GM10847 (cell line): ENCODE results near the gene CASZ1.

Experiments
- POLR2A ChIP-seq: IDR thresholded peaks from 2 replicates; pipeline ENCODE4 v1.6.1; 2011; ENCODE audit not compliant: insufficient read length; ENCODE audit errors: extremely low read depth

Gene CASZ1

DNA sequence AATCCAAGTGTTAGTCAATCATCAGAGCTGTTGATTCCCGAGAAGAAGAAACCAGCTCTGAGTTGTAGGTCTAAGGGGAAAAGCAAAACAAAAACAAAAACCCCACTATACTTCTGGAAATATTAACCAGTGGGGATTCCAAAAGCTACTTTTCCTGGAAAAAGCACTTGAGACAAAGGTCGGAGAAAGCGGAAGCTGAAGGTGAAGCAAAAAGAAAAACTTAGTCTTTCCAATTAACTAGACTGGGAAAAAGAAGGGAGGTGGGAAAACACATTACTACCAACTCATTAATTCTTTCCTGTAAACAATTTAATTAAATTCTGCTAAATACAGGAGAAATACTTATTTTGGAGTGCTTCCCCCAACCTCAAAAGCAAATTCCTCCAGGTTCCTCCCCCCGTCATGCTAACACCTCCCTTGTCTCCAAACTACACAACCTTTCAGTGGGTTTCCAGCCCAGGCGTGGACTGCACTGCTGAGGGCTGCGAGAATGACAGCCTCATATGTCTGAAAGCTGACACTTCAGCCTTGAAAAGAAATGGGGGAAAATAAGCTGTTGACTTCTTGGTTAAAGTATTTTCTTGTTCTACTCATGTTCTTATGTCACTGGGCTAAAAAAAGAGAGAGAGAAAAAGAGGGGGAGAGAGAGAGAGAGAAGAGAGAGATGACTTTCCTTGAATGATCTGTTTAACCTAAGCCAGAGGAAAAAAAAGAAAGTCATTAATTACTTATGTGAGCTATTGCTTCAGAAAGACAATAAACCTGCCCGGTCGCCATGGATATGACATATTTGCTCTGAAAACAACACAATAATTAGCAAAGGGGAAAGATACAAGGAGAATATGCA is 5.1 kb downstream of the CASZ1 start:
- no peak for TF ChIP-seq POLR2A

GRCh38 chr1:10789803-10790702 is 6.4 kb downstream of the CASZ1 start:
- no peak for TF ChIP-seq POLR2A

DNA sequence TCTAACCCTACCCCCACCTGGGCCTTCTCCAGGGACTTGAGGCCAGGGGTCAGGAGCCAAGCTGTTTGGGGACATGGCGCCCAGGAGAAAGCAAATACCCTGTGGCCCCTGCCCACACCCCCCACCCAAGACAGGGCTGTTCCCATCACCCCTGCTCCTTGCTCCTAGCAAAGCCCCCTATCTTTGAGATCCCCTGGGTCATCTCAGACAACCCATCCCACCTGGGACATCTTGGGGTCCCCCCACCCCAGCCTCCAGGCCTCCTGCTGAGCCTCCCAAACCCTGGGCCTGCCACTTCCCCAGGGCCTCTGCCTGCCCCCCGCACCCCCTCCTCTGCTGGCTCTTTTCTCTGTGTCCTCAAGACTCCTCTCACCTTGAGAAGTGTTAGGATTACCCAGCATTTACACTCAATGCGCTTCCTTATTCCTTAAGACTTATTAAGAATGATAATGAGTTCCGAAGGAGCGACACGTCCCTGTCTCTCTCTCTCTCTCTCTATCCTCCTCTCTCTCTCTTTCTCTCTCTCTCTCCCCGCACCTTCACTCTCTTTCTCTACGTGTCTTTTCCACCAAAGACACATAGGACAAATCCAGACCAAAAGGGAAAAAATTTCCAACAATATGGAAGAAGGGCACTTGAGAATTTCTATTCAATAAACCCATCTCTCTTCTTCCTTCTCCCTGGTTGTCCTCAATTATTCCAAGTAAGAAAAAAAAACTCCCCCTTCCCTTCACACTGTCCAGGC is 7.2 kb downstream of the CASZ1 start:
- no peak for TF ChIP-seq POLR2A

- no peak for TF ChIP-seq POLR2A
These were observed 7.8 kb downstream of the CASZ1 start for GRCh38 chr1:10788592-10789006.

GRCh38 chr1:10787286-10787685 is 9.2 kb downstream of the CASZ1 start:
- TF ChIP-seq POLR2A = no peak

DNA sequence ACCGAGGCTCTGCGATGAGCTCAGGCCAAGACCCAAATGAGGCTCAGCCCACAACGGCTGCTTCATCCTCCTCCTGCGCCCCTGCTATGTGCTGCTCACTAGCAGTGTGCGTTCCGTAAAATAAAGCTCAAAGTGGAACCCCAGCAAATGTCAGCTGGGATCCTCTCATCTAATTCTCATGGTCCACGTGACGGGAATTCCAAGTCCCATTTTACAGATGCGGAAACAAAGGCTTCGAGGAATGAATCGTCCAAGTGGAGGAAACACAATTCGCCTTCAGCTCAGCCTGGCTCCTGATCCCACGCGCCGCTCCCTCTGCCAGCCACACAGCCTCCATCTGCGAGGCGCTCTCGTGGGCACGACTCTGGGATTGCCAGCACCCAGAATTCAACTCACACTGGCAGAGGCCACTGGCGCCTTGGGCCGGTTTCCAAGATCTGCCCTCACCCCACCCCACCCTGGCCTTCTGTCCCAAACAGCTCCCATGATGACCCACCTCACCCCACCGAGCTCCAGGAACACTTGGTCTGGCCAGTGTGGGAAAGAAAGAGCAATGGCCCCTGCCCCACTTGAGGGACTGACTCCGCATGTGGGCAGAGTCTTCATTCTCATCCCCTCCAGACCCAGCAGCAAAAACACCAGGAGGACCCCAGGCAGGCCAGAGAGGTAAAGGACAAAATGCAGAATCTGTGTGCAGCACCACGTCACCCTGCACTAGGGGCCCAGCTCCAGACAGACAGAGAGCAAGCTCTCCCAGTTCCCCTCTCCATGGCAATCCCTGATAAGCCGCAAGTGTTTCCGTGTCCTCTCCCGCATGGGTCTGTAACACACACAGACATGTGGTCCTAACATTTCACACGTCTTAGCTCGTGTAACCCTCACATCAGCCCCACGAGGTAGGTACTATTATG is 10.5 kb downstream of the CASZ1 start:
- TF ChIP-seq POLR2A = no peak

- no peak for TF ChIP-seq POLR2A
These were observed 11.3 kb downstream of the CASZ1 start for GRCh38 chr1:10784998-10785727.

DNA sequence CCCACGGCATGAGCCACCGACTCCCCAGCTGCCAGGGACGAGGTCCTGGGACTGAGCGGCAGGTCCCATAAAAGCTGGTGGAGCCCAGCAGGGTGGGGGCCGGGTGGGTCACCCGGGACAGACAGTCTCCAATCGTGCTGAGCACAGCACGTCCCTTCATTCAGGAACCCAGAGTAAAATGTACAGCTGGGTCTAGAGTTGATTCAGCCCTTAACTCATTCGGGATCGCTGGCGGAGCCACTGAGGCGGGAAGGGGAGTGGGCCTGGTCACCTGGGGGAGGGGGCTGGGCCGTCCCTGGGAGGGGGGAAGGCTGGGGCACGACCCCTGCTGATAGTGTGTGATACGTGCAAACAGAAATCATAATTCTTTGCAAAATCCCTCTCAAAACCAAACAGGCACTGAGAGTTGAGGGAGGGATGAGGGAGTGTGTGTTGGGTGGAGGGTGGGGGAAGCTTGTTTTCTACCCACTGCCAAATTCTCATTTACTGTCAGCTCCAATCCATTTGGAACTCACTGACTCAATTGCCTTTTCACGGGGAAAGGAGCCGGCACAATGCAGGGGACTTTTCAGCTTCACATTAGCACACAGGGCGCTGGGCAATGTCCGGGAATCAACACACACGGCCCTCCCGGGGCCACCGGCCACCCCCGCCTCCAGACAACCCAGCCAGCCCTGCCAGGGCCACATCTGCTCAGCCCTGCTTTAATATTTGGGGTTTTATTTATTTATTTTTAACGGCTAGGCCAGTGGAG is 13.8 kb downstream of the CASZ1 start:
- TF ChIP-seq POLR2A = no peak

DNA sequence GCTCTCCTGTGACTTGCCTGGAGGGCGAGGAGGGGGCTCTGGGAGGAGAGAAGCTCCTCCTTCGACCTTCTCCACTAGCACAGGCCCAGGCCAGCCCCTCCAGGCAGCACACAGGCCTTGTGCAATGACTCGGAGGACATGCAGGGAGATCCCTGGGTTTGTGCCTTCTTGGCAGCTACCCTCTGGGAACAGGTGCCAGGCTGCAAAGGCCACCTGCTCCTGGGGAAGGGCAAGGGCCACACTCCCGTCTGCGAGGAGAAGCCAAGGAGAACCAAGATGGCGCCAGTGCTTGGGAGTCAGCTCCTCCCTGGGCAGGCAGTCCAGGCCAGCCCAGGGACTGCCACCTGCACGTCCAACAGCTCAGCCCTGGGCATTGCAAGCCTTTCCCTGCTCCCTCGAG is 15.3 kb downstream of the CASZ1 start:
- no peak for TF ChIP-seq POLR2A

- TF ChIP-seq POLR2A = no peak
These were observed 16.6 kb downstream of the CASZ1 start for GRCh38 chr1:10779841-10780240.

DNA sequence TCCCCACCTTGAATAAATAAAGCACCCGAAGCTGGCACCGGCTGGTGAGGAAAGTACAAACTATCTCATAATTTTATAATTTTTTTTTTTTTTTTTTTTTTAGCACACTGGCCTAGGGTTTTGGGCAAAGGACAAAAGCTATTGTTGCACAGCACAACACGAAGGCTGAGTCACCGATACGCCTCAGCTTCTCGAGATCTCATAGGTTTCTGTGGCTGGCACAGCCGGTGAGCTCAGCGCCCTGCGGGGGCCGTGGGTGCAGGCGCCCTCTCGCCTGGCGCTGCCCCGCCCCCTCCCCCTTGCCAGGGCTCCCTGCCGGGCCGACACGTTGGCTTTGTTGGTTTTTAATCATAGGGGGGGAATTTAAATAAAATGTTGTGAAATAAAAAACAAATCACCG is 17.2 kb downstream of the CASZ1 start:
- no peak for TF ChIP-seq POLR2A

- TF ChIP-seq POLR2A = no peak
These were observed 17.8 kb downstream of the CASZ1 start for GRCh38 chr1:10778640-10779039.
